ENCODE data around the gene ANKRD49.

ANKRD49 gene

GRCh38 chr11:94472916-94473799 lies 20.6 kb upstream of the ANKRD49 start:
- DNase-seq (ENCODE audit: low read depth), result peak; percentile 81
- no peak overlapping the region for H3K4me3 ChIP-seq (ENCODE audit: low read depth, low read length)
- no peak for TF ChIP-seq CTCF (IDR thresholded peaks at IDR 0.05; ENCODE audit: low read depth, low read length, missing control alignments)

GRCh38 chr11:94477624-94478023 lies 16.2 kb upstream of the ANKRD49 start:
- no peak for TF ChIP-seq CTCF (IDR thresholded peaks at IDR 0.05; ENCODE audit: low read depth, low read length, missing control alignments)
- no peak overlapping the region for H3K4me3 ChIP-seq (ENCODE audit: low read depth, low read length)
- no peak for DNase-seq (ENCODE audit: low read depth)

- no peak overlapping the region for H3K4me3 ChIP-seq (ENCODE audit: low read depth, low read length)
- no peak for DNase-seq (ENCODE audit: low read depth)
- TF ChIP-seq CTCF (IDR thresholded peaks at IDR 0.05; ENCODE audit: low read depth, low read length, missing control alignments), result no peak
Observed at GRCh38 chr11:94481342-94481741, 12.4 kb upstream of the ANKRD49 start.

GRCh38 chr11:94486068-94486467 lies 7.7 kb upstream of the ANKRD49 start:
- TF ChIP-seq CTCF (IDR thresholded peaks at IDR 0.05; ENCODE audit: low read depth, low read length, missing control alignments), result no peak
- no peak overlapping the region for H3K4me3 ChIP-seq (ENCODE audit: low read depth, low read length)
- DNase-seq (ENCODE audit: low read depth), result no peak

- no peak for DNase-seq (ENCODE audit: low read depth)
- peak overlapping the region; percentile 92 for H3K4me3 ChIP-seq (ENCODE audit: low read depth, low read length)
- TF ChIP-seq CTCF (IDR thresholded peaks at IDR 0.05; ENCODE audit: low read depth, low read length, missing control alignments), result no peak
Observed at GRCh38 chr11:94494126-94494680, 419 bp downstream of the ANKRD49 start.

GRCh38 chr11:94500181-94500580 lies 6.4 kb downstream of the ANKRD49 start:
- no peak for DNase-seq (ENCODE audit: low read depth)
- no peak overlapping the region for H3K4me3 ChIP-seq (ENCODE audit: low read depth, low read length)
- no peak for TF ChIP-seq CTCF (IDR thresholded peaks at IDR 0.05; ENCODE audit: low read depth, low read length, missing control alignments)
